Kidney epithelial cell (primary cell): ENCODE measurements around the gene HMX2. TPM values are rescaled to one million over a fixed set of nuclear protein-coding genes. Genes with fewer than 3 reads are reported as not detected.

ENCODE experiments used
- DNase-seq: peaks from one replicate; pipeline ENCODE4 v3.0.0-alpha.2; 2010; ENCODE audit warnings: low read depth
- H3K27me3 ChIP-seq: 2 replicates; pipeline ENCODE4 v1.6.0; 2011; ENCODE audit warnings: low read length; ENCODE audit not compliant: control insufficient read depth, insufficient read depth
- H3K36me3 ChIP-seq: 2 replicates; pipeline ENCODE4 v1.5.1; 2011; ENCODE audit warnings: low read length; ENCODE audit not compliant: control insufficient read depth, insufficient read depth
- H3K4me3 ChIP-seq: 2 replicates; pipeline ENCODE4 v1.5.1; 2011; ENCODE audit warnings: low read depth, mild to moderate bottlenecking, control low read depth, low read length
- total RNA-seq: library from RNA; depleted of rRNA; stranded (reverse); fragments of >200 nt; gene quantifications from 2 replicates; pipeline ENCODE4 v1.2.3, GENCODE V29; 2015
- TF ChIP-seq, protein P1 (sequence below): IDR thresholded peaks from 2 replicates; pipeline ENCODE4 v1.5.1; 2011; ENCODE audit warnings: mild to moderate bottlenecking, moderate library complexity, low read length, control low read depth, inconsistent platforms; ENCODE audit not compliant: insufficient read depth, poor library complexity, severe bottlenecking

Gene HMX2
- total RNA-seq, 1 donor from 2014 or later = not detected

DNA sequence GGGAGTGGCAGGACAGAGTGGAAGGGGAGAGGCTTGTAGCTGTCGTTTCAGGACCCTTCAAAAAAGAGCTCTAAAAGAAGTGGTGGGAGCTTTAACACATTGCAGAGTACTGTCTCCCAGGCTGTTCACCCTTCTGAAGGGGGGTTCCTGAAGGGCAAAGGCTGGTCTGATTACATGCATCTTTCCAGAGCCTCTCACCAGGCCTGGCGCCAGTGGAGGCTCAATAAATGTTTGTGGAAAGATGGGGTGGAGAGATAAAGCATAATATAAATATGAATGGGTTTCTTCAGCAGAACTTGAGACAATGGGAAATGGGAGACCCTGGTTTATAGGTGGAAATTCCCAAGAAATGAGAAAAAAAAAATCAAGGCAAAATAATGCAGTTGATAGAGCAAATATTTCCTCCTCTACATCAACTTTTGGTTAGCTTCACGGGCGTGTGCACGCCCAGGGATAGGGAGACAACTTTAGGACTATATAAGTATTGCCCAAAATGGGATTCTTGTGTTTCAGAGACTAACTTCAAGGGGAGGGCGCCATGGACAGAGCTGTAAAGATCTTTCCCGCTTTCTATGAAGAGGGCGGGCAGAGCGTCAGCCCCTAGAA, 5.7 kb downstream of the HMX2 start:
- Histone ChIP-seq H3K27me3 (peaks cover 40% of the 10 kb centered on the region), H3K36me3 (no peaks in the 10 kb centered on the region), H3K4me3 (no peak overlapping the region)
- TF ChIP-seq, protein P1, sequence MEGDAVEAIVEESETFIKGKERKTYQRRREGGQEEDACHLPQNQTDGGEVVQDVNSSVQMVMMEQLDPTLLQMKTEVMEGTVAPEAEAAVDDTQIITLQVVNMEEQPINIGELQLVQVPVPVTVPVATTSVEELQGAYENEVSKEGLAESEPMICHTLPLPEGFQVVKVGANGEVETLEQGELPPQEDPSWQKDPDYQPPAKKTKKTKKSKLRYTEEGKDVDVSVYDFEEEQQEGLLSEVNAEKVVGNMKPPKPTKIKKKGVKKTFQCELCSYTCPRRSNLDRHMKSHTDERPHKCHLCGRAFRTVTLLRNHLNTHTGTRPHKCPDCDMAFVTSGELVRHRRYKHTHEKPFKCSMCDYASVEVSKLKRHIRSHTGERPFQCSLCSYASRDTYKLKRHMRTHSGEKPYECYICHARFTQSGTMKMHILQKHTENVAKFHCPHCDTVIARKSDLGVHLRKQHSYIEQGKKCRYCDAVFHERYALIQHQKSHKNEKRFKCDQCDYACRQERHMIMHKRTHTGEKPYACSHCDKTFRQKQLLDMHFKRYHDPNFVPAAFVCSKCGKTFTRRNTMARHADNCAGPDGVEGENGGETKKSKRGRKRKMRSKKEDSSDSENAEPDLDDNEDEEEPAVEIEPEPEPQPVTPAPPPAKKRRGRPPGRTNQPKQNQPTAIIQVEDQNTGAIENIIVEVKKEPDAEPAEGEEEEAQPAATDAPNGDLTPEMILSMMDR = no peak
- DNase-seq = no peak

DNA sequence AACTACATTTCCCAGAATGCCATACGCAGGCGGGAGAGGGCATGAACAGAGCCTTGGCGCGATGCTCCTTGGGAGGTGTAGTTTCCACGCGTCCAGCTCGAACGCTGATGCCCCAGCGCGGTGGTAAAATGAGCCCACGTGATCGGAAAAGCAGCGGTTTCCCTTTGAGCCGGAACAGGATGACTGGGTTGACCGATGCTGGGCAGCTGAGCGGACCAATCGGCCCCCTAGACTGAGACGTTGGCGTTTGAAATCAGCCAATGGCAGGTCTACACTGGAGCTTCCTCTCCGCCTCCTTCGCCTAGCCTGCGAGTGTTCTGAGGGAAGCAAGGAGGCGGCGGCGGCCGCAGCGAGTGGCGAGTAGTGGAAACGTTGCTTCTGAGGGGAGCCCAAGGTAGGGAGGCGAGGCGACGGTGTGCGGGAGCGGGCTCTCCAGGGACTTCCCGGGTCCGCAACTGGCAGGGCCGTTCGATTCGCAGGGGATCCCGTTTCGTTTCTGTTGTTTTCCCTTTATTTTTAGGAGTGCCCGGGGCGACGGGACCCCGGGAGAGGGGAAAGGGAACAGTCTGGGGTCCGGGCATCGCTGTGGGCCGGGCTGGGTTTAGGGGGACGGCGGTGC, 6.3 kb downstream of the HMX2 start, which contains the start of gene BUB3:
Gene BUB3 (plus strand): TSS at position 311 of the 619 bp plus-strand sequence. CDS start 516 bp downstream, outside the sequence.
- Histone ChIP-seq H3K27me3 (peaks cover 34% of the 10 kb centered on the region), H3K36me3 (no peaks in the 10 kb centered on the region), H3K4me3 (peak within 1 kb of the TSS; percentile 64)
- DNase-seq = peak; percentile 97
- TF ChIP-seq, protein P1 = peak; percentile 20

DNA sequence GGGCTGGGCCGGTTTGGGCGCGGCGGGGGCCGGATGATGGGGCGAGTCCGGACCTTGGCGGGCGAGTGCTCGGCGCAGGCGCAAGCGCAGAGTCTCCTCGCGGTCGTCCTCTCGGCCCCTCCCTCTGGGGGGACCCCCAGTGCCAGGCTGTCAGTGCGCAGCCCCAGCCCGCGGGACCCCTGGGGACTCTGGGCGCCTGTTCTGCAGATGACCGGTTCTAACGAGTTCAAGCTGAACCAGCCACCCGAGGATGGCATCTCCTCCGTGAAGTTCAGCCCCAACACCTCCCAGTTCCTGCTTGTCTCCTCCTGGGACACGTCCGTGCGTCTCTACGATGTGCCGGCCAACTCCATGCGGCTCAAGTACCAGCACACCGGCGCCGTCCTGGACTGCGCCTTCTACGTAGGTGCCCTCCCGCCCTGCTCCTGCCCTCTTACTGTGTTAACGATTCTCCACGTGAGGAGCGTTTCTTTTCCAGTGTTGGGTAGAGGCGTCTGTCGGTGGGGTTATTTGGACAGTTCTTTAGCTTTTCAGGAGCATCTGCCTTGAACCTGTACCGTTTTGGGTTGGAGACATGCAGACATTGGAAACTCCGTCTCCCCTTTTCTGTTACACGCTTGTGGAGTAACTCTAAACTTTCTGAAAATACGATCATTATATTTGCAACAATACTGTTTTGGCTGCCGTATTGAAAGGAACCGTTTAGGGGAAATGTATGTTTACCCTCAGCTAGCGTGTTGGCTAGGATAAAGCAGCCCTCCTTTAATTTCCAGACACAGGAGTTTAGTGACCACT, 7.0 kb downstream of the HMX2 start:
- Histone ChIP-seq H3K4me3 (peak overlapping the region; percentile 64), H3K36me3 (no peaks in the 10 kb centered on the region), H3K27me3 (peaks cover 26% of the 10 kb centered on the region)
- TF ChIP-seq, protein P1 = no peak
- DNase-seq = no peak

DNA sequence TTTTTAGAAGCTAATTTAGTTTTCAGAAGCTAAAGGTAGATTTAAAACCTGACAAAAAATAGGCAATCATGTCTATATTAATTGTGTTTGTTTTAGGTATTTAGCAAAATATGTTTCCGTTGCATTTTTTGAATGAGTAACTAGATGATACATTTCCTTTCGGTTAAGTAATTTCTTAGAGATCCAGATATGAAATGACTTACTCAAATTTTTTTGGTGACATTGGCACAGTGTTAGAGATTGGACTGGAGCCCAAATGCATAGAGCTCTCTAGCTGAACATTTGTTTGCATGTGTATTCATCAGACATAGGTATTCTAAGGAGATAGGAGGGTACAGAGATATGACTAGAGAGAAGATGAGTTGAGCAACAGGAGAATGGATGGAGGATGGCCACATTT, 8.1 kb downstream of the HMX2 start:
- TF ChIP-seq, protein P1 = no peak
- no peak for DNase-seq

DNA sequence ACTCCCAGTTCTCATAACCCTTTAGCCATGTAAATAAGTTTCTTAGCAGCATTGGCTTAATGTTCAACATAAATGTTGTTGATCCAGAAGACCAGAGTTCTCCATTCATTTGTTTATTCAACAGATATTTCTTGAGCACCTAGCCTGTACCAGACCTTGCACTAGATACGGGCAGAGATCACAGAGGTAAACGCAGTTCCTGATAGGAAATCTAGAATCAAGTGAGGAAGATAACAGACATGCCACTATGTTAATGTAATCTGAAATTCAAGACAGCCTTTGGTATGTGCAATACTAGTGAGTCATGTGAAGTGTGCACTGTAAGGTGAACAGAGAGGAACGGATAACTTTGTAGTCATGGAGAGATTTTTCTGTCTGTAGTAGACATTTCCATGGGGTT, 9.3 kb downstream of the HMX2 start:
- Histone ChIP-seq H3K36me3 (peaks cover 3% of the 10 kb centered on the region), H3K27me3 (peaks cover 7% of the 10 kb centered on the region), H3K4me3 (no peak overlapping the region)
- TF ChIP-seq, protein P1 = no peak
- no peak for DNase-seq

More for the DNA sequence above, 8.1 kb downstream of the HMX2 start:
- no peak overlapping the region for H3K4me3 ChIP-seq
- peaks cover 3% of the 10 kb centered on the region for H3K36me3 ChIP-seq
- H3K27me3 ChIP-seq = peaks cover 16% of the 10 kb centered on the region
